Stimulated activated CD8-positive, alpha-beta memory T cell treated with anti-CD3 and anti-CD28 coated beads, Interleukin-15, amount 100 ng/mL, for 1 hour (primary cell): ENCODE measurements around the gene ZNF414.
"Not testable (repeated sequence)": the region's sequence is repeated elsewhere in the genome, so short reads cannot be mapped to it uniquely, and the experiment has no call there.

Experiments
- DNase-seq: peaks from one replicate; pipeline ENCODE4 v3.0.0-alpha.2; 2020; ENCODE audit warnings: low read depth

Gene ZNF414, protein sequence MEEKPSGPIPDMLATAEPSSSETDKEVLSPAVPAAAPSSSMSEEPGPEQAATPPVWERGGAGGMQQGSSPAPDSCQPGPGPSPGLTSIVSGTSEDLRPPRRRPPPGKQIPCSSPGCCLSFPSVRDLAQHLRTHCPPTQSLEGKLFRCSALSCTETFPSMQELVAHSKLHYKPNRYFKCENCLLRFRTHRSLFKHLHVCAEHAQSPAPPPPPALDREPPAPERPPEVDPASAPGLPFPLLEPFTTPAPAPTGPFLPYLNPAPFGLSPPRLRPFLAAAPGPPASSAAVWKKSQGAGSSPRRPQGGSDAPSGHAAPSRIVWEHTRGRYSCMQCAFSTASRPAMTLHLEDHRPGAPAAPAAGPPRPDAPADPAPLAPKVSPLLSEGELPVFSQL

DNA sequence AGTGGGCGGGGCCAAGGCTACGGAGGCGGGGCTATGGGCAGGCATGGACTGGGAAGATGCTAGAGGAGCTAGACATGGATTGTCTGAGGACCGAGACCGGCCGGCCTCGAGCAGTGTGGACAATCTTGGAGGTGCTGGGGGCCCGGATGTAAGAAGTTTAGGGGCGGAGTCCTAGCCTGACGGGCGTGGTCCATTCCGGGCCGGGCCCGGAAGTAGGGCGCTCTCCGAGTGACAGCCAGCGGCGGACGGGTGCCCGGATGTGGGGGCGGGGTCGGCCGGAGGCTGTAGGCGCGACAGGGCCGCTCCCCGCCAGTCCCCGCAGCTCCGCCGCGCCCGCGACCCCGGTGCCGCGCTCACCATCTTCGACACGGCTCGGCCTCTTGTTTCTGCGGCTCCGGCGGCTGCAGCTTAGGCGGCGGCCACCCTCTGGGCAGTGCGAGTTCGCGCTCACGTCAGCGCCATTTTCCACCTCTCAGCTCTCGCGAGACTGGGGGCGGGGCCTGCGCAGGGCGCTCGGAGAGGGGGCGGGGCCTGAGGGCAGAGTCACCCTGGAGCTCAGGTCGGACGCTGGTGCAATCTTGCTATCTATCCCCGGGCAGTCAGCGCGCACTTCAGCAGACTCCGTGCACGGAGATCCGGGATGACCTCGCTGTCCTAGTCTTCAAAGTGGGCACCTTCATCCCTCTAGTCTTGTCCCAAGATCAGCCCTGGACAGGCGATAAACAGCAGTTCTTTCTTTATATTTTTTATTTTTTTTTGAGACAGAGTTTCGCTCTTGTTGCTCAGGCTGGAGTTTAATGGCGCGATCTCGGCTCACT lies at the start of gene ZNF414:
TSS of gene ZNF414 (minus strand) at position 481 of the 818 bp plus-strand sequence. CDS start at position 360, 121 bp downstream.
- peak; percentile 96 for DNase-seq

DNA sequence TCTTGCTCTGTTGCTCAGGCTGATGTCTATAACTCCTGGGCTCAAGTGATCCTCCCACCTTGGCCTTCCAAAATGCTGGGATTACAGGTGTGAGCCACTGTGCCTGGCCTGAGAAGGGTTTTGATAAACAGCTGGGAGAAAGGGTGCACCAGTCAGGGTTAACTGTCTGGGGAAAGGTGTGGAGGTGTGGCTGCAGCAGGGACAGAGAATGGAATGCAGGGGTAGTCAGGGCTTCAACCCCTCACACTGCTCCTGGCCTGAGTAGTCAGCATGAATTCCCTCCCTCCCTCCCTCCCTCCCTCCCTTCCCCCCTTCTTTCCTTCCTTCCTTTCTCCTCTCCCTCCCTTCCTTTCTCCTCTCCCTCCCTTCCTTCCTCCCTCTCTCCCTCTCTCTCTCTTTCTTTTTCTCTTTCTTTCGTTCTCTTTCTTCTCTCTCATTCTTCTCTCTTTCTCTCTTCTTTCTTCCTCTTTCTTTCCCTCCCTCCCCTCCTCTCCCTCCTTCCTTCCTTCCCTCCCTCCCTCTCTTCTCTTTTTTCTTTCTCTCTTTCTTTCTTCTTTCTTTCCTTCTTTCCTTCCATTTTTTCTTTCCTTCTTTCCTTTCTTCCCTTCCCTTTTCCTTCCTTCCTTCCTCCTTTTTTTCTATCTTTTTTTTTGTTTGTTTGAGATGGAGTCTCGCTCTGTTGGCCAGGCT lies 47.3 kb upstream of the ZNF414 start:
- DNase-seq = no peak

DNA sequence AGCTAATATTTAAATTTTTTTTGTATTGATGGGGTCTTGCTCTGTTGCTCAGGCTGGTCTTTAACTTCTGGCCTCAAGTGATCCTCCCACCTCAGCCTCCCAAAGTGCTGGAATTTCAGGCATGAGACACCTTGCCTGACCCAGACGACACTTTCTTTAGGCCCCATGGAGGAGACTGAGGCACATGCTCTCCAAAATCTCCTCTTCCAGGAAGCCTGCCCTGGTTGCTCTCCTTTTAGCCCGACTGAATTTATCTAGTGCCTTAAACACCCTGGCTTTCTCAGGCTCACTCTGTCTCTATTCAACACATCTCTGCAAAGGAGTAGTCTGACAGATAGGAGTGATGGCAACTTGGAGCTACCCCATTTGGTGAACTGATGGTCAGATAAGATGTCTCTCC lies 44.4 kb upstream of the ZNF414 start:
- DNase-seq = no peak

DNA sequence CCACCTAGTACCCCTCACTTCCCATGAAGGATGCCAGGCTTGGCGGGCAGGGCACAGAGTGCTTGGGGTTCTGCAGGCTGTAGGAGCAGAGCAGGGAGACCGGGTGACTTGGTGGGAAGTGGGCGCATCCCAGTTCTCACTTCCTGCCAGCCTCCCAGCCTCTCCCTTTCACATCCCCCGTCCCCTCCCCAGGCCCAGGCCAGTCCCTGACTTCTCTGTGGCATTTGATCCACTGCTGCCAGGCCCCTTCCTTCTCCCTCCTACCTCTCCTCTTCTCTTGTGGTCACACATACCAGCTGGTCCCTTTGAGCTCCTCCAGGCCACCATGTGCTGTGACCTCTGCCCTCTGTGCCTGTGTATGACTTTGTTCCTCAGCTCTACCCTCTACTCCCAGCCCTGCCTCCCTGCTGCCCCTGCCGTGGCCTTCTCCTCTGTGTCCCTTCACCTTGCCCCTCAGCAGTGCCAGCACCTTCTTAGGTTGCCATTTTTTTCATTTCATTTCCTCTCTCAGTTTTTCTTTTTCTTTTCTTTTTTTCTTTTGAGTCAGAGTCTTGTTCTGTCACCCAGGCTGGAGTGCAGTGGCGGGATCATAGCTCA lies 43.8 kb upstream of the ZNF414 start:
- no peak for DNase-seq

DNA sequence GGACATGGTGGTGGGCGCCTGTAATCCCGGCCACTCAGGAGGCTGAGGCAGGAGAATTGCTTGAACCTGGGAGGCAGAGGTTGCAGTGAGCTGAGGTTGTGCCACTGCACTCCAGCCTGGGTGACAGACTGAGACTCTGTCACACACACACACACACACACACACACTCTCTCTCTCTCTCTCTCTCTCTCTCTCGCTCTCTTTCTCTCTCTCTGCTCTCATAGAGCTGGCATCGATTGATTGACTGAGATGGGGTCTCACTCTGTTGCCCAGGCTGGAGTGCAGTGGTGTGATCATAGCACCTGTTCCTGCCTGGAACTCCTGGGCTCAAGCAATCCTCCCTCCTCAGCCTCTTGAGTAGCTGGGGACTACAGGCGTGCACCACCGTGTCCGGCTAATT lies 39.8 kb upstream of the ZNF414 start:
- not testable (repeated sequence) for DNase-seq

DNA sequence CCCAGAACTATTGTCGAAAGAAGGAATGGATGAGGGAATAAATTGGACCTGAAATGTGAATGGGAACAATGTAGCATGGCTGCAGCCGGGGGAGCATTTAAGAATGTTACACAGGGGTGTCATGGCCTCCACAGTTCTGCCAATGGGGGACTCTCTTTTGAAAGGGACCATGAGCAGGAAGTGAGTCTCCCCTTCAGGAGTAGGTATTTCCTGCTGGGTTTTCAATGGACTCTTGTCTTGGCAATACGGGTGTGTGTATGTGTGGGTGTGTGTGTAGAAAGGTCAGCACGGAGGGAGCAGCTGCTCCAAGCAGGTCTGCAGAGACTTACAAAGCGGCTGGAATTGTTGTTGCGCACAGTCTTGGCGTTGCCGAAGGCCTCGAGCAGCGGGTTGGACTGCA lies 38.8 kb upstream of the ZNF414 start:
- DNase-seq = no peak

DNA sequence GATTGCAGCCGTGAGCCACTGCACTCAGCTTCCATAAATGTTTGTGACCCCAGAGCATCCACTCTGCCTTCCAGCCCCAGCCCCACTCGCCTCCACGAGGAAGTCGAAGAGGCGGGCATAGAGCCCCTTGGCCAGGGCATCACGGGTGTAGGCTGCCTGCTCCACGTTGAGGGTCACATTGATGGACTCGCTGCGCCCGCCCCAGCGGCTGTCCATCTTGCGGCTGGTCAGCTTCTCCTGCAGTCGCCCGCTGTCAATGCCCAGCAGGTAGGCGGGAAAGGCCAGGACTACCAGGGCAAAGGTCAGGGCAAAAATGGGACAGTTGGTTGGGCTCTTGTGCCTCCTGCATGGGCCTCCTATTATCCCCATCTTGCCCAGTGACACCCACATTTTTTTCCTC lies 36.1 kb upstream of the ZNF414 start:
- no peak for DNase-seq

DNA sequence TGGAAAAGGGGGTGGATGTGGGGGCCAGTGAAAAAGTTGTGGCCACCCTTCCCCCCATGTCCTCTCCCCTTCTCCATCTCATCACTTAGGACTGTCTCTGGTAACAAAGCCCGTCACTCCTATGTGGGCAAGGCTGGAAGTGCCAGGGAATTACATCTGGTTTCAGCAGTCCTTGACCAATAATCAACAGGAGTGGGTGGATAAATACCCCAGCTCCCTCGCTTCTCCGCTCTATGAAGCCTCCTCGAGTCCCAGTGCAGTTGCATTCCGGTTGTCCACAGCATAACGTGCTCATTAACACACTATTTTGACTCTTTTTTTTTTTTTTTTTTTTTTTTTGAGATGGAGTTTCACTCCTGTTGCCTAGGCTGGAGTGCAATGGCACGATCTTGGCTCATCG lies 31.8 kb upstream of the ZNF414 start:
- no peak for DNase-seq

DNA sequence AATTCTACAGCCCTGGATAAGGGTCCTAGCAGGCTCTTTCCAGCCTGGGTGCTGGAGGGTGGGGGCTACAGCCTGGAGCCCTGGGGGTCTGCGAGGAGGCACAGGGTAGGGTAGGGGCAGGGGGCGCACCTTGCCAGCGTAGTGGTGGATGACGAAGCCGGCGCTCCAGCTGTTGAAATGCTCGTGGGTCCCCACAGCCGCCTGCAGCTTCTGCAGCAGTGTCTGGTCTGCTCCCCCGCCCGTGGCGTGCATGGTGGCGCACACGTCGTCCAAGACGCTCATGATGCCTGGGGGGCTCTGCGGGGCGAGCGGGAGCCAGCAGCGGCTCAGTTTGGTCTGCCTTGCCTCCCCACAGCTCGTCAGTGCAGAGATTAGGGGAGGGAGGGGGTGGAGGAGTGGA lies 30.2 kb upstream of the ZNF414 start:
- DNase-seq = no peak

DNA sequence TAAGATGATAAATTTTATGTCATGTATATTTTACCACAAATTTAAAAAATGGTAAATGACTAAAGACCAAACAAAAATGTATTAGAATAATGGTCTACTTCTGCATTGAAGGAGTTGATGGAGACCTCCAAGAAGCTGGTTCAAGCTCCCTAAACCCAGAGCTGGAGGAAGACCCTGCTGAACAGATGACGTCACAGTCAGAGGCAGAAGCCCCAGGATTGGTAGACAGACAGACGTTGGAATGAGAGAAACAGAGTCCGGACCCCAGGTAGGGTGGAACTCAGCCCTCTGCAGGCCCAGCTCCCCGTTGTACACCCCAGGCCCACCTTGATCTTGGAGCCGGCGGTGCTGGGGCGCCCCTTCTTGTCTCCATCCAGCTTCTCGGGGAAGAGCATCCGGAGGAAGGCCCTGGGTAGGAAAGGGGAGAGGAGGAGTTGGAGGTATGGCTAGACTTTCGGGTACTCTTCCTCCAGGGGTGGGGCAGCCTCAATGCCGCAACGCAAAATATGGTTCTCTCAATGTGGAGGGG lies 25.7 kb upstream of the ZNF414 start:
- no peak for DNase-seq

DNA sequence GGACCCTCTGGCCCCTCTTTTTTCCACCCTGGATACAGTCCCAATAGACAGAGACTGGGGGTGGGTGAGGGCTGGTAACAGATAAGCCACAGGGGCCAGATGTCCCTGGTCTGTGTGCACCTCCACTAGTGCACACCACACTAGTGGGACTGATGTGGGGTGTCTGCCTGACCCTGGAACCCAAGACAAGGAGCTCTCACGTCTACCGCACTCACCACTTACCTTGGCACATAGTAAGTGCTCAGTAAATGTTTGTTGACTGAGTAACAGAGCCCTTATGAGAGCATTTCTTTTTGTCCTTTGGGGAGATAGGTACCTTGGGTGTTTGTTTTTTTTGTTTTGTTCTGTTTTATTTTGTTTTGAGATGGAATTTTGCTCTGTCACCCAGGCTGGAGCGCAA lies 23.1 kb upstream of the ZNF414 start:
- DNase-seq = no peak

DNA sequence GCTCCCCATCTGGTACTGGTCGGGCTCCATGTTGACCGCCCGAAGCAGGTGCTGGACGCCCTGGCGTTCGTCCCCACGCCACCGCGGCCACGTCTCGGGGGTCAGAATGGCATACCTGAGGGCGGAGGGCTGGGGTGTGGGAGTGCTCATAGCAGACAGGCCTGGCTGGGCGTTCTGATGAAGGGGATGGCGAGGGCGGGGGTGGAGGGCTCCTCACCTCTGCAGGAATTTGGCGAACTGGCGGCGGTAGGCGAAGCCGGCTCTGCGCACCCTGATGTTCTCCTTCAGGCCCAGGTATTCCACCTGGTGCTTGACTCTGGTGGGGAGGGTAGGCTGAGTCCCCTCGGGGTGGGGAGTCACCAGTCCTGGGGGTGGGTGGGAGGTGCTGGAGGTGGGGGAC lies 22.3 kb upstream of the ZNF414 start:
- no peak for DNase-seq

DNA sequence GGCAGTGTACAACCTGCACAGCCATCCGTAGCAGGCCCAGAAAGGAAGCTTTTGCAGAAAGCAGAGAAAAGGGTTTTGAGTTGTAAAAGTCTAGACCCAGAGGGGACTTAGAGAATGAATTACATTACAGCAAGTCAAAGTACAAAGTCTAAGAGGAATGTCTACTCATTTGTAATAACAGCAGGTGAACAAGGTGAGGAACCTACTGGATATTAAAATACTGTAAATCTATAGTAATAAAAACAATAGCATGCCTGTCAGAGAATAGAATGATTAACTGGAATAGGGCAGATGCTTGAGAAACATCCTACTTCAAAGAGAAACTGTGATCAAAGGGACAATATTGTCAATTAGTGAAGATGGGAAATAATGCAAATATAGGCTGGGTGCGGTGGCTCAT lies 18.3 kb upstream of the ZNF414 start:
- DNase-seq = no peak

DNA sequence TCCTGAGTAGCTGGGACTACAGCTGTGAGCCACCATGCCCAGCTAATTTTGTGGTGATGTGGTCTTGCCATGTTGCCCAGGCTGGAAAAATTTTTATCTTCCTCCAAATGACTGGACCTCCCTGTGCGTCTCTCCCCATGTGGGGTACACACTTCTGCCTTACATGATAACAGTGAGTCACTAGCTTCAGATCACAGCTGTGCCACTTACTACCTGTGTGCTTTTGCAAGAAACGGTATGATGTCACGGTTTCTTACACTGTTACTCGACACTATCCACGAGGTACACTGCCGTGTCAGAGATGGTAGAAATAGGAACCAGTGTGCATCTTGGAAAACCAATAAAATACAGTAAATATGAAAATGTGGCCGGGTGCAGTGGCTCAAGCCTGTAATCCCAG lies 17.5 kb upstream of the ZNF414 start:
- no peak for DNase-seq

DNA sequence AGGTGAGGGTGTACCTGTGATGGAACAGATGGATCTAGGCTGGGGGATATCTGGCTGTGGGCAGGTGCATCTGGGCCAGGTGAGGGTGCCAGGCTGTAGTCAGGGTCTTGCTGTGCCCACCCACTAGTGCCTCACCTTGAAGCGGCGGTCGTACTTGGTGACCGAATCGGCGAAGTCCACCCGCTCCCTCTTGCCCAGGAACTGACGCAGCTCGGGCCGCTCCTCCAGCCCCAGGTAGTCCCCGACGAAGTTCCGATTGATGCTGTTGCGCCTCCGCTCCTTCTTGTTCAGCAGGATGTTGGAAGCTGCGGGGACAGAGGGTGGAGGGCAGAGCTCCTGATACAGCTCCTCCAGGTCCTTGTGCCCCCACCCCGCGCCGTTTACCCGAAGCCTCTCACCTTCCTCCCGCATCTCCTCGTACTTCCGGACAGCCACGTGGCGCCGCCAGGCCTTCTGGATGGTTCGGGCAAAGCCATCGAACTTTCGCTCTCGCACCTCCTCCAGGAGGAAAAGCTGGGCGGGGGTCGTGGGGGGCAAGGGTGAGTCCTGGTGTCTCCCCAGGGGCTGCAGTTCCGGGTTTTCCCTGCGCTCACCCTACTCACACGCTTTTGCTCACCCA lies 16.2 kb upstream of the ZNF414 start:
- DNase-seq = no peak

DNA sequence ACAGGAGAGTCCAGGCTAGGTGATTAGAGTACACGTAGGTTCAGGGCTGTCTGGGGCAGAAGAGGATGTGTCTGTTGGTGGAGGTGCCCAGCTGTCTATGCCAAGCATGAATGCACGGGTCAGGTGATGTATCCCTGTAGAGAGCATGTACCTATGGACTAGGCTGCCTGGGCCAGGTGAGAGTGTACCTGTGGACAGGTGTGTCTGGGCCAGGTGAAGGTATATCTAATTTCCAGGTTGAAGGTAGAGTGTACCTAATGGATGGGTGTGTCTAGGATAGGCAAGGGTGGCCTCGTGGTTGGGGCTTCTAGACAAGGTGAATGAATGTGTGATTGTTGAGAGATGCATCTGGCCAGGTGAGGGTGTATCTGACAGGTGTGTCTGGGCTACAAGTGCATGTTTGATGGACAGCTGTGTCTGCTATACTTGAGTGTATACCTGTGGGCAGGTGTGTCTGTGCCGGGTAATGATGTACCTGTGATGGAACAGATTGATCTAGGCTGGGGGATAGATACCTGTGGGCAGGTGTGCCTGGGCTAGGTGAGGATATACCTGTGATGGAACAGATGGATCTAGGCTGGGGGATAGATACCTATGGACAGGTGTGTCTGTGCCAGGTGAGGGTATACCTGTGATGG lies 15.5 kb upstream of the ZNF414 start:
- no peak for DNase-seq

DNA sequence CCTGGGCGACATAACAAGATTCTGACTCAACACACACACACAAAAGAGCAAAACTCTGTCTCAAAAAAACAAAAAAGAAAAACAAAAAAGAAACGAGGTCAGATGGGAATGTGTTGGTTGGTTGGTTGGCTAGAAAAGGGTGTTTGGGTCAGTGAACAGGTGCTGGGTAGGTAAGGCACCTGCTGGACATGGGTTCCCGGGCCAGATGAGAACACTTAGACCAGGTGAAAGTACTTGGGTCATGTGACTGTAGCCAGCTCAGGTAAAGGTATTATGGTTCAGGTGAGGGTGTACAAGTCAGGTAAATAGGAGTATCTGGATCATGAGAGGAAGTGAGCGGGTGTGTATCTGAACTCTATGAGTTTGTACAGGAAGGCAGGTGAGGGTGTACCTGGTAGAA lies 14.5 kb upstream of the ZNF414 start:
- no peak for DNase-seq

DNA sequence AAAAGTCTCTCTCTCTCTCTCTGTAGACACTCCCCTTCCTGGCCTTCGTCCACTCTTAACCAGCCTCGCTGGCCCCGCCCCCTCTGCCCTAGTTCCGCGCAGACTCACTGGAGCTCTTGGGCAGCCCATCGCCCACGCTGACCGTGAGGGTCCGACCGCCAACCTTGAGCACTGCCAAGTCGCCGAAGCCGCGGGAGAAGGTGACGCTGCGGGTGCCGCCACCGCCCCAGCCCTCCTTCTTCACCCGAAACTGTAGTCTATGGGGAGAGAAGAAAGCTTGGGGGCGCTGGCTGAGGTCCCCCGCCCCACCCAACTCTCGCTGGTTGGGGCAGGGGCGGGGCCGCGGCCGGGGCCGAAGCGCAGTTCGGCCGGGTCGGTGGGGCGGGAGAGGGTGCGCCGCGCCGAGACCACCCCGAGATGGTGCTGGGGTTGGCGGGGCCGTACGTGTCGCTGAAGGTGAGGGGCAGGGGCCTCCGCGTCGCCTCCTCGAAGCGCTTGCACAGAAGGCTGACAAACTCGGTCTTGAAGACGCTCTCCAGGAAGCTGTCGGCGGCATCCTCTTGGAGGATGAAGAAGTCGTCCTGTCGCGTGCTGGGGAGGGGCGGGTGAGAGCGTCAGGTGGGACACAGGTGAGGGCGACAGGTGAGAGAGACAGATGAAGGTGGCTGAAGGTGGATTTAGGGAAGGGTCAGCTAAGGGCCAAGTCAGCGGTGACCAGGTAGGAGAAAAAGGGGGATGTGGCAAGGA lies 12.6 kb upstream of the ZNF414 start:
- no peak for DNase-seq

DNA sequence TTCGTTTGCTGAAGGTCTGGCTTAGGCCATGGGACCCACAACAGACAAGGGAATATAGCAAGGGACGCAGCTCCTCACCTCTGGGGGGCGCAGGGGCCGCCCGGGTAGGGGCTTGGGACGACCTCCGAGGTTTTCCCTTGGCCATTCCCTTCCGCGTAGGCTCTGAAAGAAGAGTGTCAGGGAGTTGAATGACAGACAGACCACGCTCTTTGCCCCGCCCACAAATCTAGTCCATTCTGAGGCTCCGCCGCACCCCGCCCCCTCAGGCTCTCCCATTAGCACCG lies 11.4 kb upstream of the ZNF414 start:
- DNase-seq = no peak

DNA sequence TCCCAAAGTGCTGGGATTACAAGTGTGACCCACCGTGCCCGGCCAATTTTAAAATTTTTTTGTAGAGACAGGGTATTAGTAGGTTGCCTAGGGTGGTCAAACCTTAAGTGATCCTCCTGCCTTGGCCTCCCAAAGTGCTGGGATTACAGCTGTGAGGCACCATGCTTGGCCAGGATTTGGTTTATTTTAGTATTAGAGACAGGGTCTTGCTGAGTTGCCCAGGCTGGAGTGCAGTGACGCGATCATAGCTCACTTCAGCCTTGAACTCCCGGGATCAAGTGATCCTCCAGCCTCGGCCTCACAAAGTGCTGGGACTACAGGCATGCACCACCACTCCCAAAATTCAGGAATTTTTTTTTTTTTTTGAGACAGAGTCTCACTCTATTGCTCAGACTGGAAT lies 5.4 kb upstream of the ZNF414 start:
- no peak for DNase-seq

DNA sequence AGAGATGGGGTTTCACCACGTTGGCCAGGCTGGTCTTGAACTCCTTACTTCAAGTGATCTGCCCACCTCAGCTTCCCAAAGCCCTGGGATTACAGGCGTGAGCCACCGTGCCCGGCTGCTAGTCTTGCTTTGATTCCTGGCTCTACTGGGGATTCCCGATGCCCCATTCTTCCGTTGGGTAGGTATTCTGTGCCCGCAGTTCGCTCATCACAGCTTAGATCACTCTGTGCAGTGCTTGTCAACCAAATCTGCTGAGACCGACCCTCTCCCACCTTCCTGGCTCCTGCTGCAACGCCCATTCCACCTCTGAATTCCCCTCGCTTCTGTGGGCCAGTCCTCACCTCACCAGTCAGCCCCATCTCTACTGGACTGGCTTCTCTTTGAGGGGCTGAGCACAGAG lies 4.6 kb upstream of the ZNF414 start:
- DNase-seq = no peak
